HG03135 (cell line): ENCODE measurements around the gene CFAP65.

Source experiments
- ATAC-seq: cut with Tn5 transposase; IDR thresholded peaks from one replicate; pipeline ENCODE4 v1.9.1; 2021; ENCODE audit warnings: mild to moderate bottlenecking, moderate library complexity; ENCODE audit not compliant: unreplicated experiment

The CFAP65 gene

DNA sequence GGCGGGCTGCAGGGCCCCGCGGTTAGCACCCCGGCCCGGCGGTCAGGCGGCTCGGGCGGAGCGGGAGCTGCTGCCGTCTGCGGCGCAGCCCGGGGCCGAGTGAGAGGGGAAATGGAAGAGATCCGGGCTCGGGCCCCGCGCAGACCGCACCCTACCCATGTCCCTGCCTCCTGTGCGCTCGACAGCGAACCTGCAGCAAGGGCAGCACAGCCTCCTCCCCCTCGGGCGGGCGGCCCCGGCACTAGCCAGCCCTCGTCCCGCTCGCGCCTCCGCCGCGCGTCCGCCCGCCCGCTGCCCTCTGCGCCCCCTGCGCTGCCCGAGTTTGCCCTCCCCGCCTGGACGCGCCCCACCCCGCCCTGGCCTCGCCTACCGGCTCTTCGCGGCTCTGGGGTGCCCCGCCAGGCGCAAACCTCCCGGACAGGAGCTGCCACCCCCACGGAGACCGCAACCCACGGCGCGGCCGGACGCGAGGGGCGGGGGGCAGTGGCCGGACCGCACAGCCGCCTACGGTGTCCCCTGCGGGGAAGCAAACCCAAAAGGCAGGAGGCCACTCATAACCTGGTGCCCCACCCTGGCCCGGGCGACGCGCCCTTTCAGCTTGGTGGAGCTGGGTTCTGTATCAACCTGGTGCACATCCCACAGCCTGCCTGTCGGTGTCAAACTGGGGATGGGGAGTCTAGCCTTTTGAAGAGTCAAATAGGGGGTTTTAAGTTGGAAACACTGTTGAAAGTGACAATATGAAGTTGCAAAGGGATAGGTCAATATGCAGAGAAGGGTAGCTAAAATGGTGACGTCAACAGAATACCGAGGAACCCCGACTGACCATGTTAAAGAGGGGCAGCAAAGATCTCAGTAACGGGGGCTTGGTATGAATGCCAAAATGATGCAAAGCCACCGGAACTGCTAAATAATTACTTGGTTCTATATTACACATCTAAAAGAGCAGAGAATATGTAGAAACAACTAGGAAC lies 19.8 kb upstream of the CFAP65 start, which contains the start of gene IHH:
IHH (minus strand) TSS at position 101 of the 971 bp plus-strand sequence. CDS start 454 bp downstream, outside the sequence.
- no peak for ATAC-seq

DNA sequence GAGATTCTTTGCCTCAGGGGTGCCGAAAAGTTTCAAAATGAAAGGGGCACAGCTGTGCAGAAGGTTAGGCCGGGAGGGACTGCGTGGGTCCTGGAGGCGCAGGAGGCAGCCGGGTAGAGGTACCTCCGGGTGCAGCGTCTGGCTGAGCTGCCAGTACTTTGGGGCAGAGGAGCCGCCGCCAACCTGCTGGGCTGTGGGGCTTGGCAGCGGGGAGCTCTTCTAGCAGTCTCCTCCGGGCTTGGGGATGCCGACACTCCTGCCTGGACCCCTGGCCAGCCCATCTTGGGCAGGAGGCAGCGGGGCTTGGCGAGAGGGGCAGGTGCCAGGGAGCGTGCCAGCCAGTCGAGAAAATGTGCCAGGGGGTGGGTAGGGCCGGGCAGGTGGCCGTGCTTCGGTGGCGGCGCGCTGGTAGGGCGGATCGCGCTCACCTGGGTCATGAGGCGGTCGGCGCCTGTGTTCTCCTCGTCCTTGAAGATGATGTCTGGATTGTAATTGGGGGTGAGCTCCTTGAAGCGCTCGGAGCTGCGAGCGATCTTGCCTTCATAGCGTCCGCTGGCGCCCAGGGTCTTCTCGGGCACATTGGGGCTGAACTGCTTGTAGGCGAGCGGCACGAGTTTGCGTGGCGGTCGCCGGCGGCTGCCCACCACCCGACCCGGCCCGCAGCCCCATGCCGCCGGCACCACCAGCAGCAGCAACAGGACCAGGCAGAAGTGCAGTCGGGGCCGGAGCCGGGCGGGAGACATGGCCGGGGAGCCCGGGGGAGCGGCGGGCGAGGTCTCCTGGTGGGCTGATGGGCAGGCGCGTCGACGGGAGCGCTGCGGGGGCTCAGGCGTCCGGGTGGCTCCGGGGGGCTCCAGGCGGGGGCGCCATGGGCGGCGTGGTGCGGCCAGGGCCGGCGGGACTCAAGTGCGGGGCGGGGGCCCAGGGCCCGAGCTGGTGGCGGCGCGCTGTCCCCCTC lies 18.7 kb upstream of the CFAP65 start:
- ATAC-seq = no peak

DNA sequence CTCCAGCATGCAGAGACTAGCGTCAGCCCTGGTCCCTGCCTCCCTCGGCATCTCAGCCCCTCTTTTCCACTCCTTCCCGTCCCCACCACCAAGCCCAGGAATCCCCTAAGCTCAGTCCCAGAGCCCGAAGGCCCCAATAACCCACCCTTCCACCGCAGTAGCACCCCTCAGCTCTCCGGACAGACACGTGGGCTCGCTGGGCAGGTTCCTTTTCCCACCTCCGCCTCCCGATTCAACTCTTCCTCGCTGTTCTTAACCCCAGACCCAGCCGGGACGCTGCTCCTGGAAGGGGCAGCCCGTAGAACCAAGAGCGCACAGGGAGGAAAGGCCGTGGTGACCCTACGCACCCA lies 18.0 kb upstream of the CFAP65 start:
- no peak for ATAC-seq

DNA sequence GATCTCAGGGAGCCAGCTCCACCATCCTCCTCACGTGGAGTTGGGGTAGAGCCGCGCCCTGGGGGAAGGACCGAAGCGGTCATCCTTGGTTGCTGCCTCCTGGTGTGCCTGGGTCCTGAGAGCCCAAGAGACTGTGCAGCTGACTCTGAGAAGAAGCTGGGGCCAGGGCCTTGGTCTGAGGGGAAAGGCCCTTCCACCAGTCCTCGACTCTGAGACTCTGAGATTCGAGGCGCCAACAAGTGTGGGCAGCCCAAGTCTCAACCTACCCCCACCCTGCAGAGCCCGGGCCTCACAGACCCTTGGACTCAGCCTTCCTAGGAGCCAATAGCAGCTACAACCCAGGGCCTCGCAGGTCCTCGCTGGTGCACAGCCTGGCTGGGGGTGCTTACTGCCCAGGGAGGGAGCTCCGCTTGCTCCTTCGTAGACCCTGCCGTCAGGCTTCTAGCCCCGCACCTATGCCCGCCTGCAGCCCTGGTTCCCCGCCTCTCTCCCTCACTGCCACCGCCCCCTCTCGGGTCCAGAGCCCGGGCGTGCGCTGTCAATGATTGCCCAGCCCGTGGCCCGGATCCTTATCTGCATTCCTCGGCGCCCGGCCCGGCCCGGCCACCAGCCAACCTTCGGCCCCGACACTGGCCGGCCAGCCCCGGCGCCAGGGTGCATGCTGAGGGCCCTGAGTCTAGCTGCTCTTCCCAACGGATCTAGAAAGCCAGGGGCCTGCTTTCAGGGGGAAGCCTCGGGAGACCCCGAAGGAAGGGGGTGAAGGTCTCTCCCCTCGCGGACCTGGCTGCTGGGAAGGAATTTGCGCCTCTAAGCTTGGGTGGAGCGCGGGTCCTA lies 17.4 kb upstream of the CFAP65 start:
- no peak for ATAC-seq

DNA sequence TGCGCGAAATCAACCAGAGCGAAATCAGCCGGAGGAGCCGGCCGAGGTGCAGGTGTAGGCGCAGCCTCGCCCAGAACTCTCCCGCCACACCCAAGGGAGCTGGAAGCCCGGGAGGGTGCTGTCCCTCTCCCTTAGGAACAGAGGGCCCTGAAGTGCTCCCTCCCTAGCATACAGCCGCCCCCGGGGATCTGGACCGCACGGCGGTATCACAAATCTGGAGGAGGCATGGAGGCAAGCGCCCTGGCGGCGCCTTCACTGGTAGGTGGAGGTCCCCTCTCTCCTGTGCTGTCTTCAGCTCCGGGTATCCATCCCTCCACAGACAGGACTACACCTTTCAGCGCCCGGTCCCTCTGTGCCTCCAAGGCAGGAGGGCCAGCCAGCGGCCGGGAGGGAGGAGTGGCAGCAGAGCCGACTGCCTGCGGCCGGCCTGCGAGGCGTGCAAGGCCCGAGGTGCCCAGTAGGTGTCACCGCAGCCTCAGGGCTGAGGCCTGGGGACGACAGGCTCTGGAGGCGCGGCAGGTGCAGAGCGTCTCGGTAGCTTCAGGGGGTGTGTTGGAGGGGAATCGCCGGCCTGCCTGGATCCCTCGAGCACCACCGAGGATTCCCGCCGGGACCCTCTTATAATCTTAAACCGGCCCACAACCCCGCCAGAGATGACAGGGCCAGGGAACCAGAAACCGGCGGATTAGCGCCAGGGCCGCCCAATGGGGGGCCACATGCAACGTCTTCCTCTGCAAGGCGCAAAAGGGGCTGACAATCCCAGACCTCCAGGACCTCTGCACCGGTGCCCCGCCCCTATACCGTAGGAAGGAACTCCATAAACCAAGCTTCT lies 16.6 kb upstream of the CFAP65 start:
- ATAC-seq = peak; percentile 89

DNA sequence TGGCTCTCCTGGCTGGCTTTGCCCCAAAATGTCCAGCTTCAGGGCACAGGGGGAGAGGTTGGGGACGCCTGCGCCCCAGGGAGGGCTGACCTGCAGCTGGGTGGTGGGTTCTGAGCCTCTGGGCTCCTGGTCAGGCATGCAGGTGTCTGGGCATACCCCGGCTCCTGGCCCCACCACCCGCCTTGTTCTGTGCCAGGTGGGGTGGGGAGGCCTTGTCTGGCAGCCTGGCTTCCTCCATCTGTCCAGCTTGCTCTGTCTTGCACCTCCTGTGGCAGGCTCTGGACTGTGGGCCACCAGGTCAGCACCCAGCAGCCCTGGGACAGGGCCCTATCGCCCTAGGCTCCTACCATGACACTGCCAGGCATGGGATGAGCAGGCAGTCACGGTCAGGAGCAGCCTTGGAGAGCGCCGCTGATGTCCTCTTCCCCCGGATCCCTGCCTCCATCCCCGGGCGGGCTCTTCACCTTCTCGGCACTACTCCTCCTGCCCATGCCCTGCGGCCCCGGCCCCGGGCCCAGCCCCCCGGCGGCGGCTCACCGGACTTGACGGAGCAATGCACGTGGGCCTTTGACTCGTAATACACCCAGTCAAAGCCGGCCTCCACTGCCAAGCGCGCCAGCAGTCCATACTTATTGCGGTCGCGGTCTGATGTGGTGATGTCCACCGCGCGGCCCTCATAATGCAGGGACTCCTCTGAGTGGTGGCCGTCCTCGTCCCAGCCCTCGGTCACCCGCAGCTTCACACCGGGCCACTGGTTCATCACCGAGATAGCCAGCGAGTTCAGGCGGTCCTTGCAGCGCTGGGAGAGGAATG lies 15.8 kb upstream of the CFAP65 start:
- no peak for ATAC-seq

DNA sequence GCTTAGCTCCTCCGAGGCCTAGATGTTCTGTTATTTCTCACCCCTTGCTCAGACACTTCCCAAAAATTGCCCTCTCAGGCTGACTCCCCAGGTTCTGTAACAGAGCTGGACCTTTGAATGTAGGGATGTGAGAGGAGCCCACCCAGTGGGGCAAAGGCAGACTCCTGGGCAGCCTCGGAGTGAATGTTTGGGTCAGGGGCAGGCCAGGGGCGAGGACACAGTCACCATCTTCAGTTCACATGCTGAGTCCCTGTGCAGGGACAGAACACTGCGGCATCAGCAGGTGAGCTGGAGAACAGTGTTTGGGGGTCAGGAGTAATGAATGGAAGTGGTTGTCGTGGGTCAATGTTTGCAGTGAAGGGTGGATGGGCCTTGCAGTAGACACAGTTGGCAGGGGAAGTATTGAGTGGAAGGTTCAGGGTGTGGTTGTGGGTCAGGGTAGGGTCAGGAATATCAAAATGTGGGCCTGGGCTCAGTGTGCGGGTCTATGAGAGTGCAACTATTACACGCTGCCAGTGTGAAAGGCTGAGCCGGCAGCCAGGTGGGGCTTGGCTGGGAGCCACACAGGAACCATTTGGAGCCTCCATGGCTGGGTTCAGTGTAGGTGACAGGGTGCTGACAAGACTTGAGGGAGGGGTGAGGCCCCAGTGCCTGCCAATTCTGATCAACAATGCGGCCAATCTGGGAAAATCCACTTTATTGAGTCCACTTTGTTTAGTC lies 15.0 kb upstream of the CFAP65 start:
- no peak for ATAC-seq

DNA sequence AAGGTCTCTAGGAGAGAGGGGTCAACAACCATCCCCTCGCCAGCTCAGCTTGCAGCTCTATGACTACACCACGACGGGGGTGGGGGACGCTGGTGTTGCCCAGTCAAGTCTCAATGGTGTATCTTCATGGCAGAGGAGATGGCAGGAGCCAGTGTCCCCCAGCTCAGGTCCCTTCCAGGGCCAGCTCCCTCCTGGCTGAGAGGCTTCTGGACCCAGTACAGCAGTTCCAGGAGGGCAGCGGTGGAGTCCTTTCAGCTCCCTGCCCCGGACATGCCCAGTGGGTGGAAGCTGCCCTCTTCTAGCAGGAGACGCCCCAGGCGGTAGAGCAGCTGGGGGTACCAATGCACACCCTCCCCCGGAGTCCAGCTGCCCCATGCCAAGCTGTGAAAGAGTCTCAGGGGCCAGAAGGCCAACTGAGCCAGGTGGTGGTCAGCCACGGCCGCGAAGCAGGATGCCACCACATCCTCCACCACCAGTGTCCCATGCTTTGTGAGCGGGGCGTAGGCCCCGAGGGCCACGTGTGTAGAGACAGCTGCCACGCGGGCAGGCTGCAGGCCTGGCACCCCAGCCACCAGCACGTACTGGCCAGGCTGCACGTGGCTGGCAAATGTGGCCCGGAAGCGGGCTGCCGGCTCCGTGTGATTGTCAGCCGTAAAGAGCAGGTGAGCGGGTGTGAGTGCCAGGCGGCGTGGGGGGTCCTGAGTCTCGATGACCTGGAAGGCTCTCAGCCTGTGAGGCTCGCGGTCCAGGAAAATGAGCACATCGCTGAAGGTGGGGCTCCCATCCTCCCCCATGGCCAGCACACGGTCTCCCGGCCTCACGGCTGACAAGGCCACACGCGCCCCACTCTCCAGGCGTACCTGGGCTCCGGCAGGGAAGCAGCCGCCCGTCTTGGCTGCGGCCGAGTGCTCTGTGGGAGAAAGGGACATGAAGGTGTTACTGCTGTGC lies 13.9 kb upstream of the CFAP65 start:
- ATAC-seq = no peak

DNA sequence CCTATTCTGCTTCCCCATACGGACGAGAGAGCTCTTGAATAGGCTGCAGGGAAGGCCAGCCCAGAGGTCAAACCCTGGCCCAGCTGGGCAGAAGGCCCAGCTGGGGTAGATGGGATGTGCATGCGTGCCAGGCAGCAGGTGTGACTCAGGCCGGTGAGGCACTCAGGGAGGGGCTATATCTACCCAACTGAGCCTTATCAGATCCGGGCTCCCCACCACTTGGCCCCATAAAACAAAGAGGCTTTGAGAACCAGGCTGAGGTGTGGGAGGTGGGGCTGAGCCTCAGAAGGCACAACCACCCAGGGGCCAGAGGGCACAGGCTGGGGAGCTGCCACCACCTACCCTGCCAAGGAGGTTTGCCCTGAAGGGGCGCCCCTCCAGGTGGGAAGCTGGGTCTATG lies 8.0 kb upstream of the CFAP65 start:
- ATAC-seq = no peak

DNA sequence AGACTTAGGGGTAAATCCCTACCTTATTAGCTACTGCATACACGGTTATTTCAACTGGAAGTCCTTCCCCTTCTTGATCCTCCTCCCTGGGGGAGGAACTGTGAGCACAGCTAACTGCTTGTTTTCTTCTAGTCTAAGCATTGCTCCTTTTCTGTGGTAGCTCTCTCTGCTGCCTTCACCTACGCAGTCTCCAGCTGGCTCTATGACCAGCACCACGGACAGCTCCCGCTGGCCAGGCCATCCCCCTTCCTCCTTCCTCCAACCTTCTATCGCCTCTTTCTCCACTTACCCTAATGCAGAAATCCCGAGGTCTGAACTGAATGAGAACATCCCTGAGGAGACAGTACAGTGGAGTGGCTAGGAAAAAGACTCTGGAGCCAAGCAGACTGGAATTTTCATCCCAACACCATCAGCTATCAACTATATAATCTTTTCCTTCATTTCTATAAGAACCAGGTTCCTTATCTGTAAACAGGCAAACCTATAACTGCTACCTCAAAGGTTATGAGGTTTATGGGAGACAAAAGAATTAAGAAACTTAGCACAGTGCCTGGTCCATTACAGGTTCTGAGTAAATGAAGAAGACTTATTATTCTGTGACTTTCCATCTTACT lies 4.7 kb upstream of the CFAP65 start:
- no peak for ATAC-seq

DNA sequence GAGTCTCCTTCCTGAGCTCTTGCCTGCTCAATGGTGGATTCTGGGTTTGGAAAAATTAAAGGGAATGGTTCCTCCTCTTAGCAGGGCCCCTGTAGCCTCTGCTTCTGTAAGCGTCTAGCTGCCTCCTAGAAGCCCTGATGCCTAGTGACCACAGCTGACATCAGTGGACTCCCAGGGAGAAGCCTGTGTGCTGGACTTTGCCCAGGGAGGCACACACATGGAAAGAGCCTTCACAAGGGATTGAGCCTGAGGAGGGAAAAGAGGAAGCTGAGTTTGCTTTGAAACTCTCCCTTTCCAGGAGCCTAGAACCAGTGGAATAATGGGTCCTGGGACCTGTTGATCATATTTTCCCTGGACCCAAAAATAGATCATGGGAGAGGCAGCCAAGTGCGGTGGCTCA lies 1.4 kb upstream of the CFAP65 start:
- ATAC-seq = no peak

DNA sequence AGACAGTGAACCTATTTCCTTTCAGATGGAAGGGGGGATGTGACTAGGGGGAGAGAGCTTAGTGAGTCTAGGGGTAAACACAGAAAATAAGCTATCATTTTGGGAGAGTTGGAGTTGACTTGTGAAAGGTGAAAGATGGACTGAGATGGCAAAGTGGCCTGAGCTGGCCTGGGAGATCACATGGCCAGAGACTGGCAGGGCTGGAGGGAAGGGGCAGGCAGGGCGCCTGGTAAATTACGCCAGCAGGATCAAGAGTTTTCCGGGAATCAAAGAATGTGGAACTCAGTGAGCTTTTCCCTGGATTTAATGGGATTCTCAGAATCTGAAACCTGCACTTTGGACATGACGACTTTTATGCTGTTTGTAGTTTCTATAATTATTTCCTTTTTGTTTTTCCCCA lies 841 bp upstream of the CFAP65 start:
- ATAC-seq = no peak

DNA sequence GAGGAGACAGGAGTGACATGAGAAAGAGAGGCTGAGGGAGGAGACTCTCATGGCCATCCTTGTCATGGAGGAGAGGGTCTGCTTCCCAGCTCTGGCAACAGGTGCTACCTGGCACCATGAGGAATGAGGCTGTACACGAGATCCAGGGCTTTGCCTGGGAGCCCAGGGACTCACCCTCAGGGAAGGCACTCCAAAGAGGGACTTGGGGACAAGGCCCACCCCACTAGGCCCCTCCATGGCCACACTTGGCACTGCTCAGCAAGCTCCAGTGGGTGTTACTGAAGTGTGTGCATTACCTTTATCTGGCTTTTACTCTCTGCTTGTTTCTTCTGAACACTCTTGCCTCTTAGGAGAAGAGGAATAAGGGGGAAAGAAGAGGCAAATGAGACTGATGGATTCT lies 2.7 kb downstream of the CFAP65 start:
- ATAC-seq = no peak

DNA sequence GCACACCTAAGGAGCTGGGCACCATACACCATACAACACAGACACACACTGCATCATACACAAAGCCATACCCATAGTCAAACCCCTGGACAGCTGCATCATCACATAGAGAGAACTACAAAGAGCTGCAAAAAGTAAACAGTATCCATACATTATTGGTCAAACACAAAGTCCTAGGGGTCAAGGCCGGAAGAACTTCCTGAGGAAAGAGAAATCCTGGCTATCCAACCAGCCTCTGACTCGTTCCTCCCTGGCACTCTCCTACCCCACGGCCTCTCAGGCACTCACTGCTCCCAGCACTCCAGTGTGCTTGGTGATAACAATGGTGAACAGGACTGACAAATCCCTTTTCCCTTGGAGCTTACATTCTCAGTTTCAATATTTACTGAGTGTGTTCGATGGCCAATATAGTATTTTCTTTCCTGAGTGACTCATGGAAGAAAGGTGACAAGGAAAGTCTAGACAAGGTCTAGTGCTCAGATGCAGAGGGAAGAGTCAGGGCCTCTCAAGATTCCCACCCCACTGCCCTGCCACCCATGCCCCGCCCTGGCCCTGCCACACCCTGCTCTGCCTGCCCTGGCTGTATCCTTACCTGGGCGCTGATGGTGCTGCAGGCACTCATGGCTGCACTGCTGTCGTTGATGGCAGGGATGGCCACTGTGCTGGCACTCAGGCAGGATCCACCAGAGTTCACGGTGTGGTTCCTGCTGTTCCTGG lies 3.4 kb downstream of the CFAP65 start:
- ATAC-seq = no peak

DNA sequence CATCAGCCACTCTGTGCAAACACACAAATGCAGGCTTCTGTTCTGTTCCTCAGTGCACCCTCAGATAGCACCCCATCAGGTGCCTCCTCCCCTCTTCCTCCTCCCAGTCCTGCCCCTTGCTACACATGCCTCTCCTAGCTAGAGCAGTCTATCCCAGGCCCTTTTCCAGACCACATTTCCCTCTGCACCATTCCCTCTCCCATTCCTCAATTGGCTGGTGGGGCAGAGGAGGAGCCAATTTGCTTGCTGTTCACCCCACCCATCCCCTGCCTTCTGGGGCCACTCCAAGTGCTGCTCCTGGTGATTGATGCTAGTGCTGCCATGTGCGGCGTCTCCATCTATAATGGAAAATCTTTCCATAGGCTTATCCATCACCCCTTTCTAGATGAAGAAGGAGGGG lies 5.4 kb downstream of the CFAP65 start:
- no peak for ATAC-seq

DNA sequence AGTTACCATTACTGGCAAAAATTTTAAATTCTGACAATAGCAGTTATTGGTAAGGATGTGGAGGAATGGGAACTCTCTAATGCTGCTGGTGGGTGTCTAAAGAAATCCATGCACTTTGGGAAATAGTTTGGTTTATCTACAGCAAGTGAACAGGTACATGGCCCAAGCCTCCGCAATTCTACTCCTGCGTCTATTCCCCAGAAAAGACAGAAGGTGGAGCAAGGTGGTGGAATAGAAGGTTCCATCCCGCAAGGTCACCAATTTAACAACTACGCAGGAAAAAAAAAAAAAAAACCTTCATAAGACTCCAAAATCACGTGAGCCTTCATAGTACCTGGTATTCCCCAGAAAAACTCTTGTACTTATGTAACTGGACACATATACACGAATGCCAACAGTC lies 6.5 kb downstream of the CFAP65 start:
- ATAC-seq = no peak
